OCI-LY1 (cell line): Measurements from ENCODE around the gene HOXC11.

Experiments used
- CTCF ChIP-seq: fragments of 200-600 bp; sonication (generic), shearing (Covaris generic); IDR thresholded peaks from 2 replicates; pipeline ENCODE4 v1.5.1; 2017; ENCODE audit warnings: mild to moderate bottlenecking, antibody characterized with exemption, low read length, moderate library complexity, mixed read lengths
- EZH2 ChIP-seq: fragments of 200-600 bp; sonication (generic), shearing (Covaris generic); IDR thresholded peaks from 2 replicates; pipeline ENCODE4 v1.8.0; 2017; ENCODE audit warnings: borderline replicate concordance, mixed run types, mild to moderate bottlenecking, antibody characterized with exemption, low read length, moderate library complexity, mixed read lengths

GRCh38 chr12:53986686-53987483 is 14.0 kb downstream of the HOXC11 start:
- no peak for TF ChIP-seq CTCF
- TF ChIP-seq EZH2, result no peak
